GM19193 (cell line): ENCODE results near the gene PSMB11.

Experiments
- POLR2A ChIP-seq: IDR thresholded peaks from 4 replicates; pipeline ENCODE4 v1.6.1; 2011; ENCODE audit not compliant: insufficient read depth, insufficient read length; ENCODE audit errors: extremely low read depth

Gene PSMB11, protein sequence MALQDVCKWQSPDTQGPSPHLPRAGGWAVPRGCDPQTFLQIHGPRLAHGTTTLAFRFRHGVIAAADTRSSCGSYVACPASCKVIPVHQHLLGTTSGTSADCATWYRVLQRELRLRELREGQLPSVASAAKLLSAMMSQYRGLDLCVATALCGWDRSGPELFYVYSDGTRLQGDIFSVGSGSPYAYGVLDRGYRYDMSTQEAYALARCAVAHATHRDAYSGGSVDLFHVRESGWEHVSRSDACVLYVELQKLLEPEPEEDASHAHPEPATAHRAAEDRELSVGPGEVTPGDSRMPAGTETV

DNA sequence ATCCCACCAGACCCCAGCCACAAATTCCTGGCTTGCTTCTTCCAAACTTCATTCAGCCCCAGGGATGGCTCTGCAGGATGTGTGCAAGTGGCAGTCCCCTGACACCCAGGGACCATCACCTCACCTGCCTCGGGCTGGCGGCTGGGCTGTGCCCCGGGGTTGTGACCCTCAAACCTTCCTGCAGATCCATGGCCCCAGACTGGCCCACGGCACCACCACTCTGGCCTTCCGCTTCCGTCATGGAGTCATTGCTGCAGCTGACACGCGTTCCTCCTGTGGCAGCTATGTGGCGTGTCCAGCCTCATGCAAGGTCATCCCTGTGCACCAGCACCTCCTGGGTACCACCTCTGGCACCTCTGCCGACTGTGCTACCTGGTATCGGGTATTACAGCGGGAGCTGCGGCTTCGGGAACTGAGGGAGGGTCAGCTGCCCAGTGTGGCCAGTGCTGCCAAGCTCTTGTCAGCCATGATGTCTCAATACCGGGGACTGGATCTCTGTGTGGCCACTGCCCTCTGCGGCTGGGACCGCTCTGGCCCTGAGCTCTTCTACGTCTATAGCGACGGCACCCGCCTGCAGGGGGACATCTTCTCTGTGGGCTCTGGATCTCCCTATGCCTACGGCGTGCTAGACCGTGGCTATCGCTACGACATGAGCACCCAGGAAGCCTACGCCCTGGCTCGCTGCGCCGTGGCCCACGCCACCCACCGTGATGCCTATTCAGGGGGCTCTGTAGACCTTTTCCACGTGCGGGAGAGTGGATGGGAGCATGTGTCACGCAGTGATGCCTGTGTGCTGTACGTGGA, at the start of gene PSMB11:
TSS of gene PSMB11 (plus strand) at position 51 of the 804 bp plus-strand sequence. CDS start at position 65, 14 bp downstream.
- TF ChIP-seq POLR2A, result no peak

DNA sequence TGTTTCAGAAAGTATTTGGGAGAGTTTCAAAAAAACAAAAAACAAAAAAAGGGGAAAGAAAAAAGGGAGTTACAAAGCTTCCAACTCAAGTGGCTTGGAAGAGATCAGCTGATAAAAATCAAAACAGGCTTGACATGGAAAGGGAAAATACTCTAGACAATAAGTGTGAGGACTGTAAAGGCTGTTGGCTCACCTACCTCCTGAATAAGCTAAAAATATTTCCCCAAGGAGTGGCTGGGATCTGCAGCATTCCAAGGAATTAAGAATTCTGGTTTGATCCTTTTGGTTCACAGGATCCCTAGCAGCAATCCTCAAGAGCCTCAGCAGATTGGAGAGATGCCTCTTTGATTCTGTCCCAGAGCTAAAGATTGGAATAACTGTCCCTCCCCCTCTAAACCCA, 48.5 kb upstream of the PSMB11 start:
- no peak for TF ChIP-seq POLR2A

DNA sequence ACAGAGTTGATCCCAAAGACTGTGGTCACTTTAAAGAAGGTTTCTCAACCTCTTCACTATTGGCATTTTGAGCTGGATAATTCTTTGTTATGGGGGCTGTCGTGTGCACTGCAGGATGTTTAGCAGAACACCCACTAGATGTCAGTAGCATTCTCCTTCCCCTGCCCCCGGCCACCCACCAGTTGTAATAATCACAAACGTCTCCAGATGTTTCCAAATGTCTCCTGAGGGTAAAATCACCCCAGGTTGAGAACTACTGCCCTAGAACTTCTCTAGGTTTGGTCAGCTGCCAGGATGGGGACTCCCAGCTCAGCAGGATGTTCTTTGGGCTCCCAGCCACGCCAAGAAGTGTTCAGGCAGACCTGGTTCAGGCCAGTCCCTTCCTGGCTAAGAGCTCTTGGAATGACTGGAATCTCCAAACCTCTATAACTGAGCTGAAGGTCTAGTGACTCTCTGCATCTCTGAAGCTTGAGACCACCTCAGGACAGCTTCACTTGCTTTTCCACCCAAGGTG, 47.2 kb upstream of the PSMB11 start:
- no peak for TF ChIP-seq POLR2A

DNA sequence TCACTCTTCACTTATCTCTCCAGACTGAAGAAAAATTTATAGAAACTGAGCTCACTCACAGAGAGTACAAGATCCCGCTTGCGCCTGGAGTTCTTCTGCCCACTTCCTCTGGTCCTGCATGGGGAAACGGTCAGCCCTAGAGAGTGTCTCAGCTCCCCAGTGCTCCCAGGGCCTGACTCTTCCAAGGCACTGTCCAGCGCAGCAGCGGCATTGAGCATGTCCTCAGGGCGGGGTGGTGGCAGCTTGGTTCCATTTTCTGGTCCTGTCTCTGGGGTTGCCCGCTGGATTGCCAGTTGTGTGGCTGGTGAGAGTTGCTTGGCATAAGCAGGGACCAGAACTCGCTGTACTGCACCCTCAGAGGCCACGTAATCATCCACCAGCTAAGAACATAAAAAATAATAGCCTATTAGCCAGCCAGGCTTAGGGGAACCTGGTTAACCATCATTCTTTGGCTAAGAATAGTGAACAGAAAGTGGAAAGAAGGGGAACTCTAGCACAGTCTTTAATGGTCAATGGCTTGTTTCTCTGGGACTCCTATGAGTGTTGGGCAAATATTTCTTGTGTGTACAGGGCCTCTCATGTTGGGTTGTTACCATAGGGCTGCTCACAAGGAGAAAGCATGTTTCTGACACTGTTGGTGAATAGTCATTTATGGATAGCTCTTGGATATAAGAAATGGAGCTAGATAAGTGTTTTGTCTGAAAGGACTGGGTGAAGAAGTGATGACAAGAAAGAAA, 46.0 kb upstream of the PSMB11 start:
- no peak for TF ChIP-seq POLR2A

DNA sequence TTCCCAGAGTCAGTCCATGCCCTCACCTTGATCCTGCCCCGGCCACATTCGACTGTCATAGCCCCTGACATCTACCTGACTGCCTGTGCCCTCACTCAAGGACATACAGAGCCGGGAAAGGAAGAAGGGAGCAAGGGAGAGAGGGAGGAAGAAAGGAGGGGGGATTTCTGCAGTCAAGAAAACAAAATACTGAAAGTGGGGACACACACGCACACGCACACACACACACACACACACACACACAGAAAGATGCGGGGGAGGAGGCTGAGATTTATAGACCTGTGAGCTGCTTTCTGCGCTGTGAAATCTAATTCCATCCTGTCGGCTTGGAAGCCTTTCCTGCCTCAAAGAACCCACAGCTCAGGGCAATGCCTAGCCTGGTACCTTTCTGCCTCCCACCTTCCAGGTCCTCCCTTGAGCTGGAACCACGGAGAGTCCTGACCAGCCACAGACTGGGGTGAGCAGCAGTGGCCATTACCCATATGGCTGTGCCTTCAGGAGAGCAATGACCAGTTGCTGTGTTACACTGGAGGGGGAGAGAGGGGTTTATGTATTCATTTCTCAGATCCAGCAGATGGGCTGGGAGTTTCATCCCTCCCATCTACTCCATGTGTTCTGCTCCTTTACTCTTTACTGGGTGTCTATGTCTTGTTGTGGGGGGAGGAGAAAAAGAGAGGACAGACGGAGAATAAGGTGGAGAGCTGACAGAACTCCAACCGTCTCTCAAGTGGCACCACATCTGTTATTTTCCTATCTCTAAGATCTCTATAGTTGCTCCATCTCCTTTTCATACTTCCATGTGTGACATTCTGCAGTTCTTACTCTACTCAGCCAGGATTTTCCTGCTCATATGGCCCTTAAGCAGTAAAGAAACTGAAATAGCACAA, 45.0 kb upstream of the PSMB11 start:
- TF ChIP-seq POLR2A, result no peak

DNA sequence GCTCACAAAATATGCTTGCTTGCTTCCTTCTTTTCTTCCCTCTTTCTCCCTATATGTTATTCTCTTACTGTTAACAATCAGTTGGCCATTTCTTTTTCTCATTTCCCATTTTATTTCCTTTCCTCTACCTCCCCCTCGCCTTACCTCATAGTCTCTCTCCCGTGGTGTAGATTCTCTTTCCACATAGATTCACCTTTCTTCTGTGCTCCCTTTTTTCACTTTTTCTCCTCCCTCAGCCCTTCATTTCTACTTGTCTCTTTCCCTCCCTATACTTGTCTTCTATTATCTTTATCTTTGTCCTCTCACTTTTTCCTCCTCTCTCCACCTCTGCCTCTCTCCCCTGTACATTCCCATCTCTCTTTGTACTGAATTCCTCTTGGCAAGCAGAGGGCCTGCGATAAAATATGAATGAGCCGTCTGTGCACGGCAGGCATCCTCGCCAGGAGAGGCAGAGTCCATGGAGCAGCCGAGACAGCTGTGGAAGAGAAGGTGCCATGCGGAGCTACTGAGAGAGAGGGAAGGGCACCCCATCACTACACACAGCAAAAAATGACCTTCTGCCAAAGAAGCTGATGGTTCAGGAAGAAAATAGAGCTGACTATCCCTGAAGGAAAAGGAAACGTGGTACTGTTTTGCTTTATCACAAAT, 44.2 kb upstream of the PSMB11 start:
- no peak for TF ChIP-seq POLR2A

DNA sequence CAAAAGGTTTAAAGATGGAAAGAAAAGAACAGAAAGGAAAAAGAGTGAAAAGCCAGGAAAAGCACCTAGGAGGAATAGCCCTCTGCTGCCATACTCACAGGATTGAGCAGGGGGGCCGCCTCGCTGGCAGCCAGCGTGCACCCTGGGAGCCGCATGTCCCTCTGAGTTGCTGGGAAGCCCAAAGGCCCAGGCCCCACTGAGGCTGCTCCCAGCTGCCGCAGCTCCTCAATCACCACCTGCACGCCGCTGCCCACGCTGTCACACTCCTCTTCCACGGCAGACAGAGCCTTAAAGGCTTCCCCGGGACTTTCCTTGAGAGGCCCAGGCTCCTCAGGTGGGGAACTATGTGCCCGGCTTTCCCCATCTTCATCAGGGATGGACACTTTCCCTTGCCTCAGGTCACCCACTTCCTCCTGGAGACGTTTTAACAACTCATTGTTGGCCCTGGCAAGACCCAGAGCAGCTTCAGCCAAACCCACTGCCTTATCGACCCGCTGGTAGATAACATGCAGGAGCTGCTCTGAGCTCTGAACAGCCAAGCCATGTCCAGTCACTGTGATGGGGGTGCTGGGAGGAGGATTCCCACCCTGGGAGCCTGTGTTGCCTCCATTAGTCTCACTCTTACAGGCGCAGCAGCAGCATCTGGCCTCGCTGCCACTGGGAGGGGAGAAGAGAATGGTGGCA, 43.5 kb upstream of the PSMB11 start:
- TF ChIP-seq POLR2A, result no peak

DNA sequence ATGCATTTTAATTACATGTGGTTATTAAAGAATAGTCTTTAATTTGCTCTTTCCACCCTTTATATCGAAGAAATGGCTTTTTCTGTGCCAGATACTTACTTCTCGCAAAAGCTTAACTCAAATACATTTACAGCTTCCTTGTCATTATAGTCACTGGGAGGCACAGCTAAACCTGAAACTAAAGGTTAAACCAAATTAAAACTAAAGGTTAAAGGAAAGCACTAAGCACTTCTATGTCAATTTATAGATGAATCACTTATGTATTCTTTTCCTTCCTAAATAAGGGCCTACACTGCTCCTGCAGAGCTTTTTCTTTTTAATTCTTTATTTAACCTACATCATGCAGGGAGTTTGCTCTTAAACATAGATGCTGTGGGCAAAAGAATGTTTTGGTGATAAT, 41.2 kb upstream of the PSMB11 start:
- no peak for TF ChIP-seq POLR2A

DNA sequence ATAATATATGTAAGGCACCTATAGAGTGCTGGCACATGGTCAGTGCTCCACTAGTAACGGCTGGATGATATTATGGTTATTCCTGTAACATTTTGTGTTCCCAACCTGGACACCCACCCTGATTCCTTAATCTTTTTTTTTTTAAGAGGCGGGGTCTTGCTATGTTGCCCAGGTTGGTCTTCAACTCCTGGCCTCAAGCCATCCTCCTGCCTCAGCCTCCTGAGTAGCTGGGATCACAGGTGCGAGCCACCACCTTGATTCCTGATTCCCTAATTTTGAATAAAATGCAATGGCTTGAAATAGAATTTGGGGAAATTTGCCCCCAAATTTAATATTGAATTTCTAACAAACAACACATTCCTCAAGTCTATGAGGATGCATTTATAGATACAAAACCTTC, 39.4 kb upstream of the PSMB11 start:
- no peak for TF ChIP-seq POLR2A

DNA sequence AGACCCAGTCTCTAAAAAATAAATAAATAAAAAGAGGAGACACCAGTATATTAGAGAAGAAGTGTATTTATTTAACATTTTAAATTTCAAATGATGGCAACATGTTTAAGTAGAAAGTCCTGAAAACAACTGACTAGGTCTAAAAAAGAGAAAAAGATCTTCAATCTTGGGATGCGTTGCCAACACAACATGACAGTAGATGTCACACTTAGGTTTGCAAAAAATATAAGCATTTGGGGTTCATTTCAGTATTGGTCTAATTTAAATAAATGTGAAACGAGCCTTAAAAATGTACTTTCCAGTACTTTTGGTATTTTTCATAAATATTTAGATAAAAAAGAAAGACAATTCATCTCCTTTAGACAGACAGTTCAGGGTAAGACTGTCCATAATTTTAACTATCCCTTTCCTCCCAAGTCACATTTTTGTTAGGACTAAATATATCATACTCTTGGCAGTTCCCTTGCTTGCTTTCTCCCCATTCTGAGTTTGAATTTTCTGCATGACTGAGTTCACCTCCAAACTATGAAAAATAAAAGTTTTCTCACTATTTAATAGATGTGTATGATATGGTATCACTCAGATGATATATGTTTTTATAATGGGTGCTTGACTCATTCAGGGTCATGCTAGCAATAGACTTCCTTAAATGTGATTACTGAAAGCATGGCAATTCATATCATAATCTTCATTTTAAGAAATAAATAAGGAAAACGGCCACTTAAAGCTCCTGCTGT, 36.4 kb upstream of the PSMB11 start:
- no peak for TF ChIP-seq POLR2A

DNA sequence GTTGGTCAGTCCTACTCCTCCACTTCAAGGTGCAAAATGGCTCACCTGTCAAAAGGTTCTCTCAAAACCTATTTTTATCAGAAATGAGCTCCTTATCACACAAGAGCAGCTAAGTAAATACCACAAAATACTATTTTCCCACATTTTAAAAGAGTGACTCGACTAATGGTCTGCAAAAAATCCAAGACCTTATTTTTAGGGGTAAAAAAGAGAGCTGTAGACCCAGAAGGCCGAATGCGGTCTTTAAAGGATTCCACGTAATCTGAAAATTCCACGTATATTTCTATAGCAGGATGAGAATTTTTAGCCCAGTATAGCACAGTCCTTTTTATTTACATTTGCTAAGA, 35.9 kb upstream of the PSMB11 start:
- TF ChIP-seq POLR2A, result no peak

DNA sequence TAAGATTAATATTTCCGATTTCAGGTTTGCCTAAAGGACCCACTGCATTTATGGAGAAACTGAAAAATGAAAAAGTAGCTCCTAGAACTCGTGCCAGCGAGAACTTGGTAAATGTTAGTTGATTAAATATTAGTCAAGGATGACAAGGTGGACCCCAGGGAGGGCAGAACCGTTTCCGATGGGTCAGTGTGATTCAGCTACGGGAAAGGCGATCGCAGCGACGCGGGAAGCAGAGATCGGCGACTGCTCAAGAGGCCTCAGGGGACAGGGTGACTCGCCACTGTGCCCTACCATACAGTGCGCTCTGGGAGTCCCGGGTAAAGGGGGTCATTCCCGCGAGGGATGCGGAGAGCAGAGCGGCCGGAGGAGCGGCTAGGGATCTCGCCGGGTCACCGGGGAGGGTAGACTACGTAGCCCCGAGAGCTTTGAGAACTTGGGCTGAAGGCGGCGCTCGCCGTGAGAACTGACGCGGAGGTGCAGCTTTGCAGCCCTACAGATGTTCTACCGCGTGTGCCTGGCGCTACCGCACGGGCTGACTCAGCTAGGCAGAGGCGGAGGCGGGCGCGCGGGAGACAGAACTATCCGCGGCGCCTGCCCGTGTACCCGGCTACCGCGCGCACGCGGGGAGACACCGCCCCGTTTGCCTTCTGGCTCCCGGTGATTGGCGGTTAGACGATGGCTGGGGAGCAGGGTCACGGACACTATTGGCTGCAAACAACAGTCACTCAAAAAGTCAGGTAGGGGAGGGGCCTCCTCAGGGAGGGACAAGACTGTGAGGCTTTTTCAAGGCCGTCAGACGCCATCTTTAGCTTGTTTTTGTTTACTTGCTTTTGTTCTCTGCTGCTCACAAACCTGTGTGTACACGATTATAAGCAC, 35.2 kb upstream of the PSMB11 start:
- TF ChIP-seq POLR2A, result peak; percentile 97
